OCI-LY7 (cell line): ENCODE results near the gene LIN7A. TPM values are rescaled to one million over a fixed set of nuclear protein-coding genes. Genes with fewer than 3 reads are reported as not detected.

Source experiments
- BruUV-seq: library from RNA; stranded (reverse); fragments of 400-500 nt; replicated peaks from 2 replicates; lab custom pipeline; 2021; lab: Mats Ljungman, UMichigan
- CTCF ChIA-PET: fragments of 300-600 bp; sonication (Branson Sonifier 250); formaldehyde crosslinking; loops from one replicate; lab custom pipeline; 2022; ENCODE audit warnings: antibody characterized with exemption; ENCODE audit not compliant: unreplicated experiment; lab: Charles Lee
- POLR2A ChIA-PET: fragments of 300-600 bp; sonication (Branson Sonifier 250); formaldehyde crosslinking; loops from one replicate; lab custom pipeline; 2022; ENCODE audit warnings: antibody characterized with exemption; lab: Charles Lee
- DNase-seq: peaks from one replicate; pipeline ENCODE4 v3.0.0-alpha.2; 2015; ENCODE audit warnings: low spot score
- H2AFZ ChIP-seq: fragments of 200-600 bp; sonication (generic), shearing (Covaris generic); 2 replicates; pipeline ENCODE4 v1.6.1; 2014; ENCODE audit warnings: mild to moderate bottlenecking, antibody characterized with exemption, low read length, moderate library complexity
- H3K27ac ChIP-seq: fragments of 200-600 bp; sonication (generic); 2 replicates; pipeline ENCODE4 v1.5.1; 2014; ENCODE audit warnings: mixed run types, low read depth, mild to moderate bottlenecking, moderate library complexity, low read length, inconsistent platforms; ENCODE audit not compliant: poor library complexity, severe bottlenecking
- H3K36me3 ChIP-seq: fragments of 200-600 bp; sonication (generic); 2 replicates; pipeline ENCODE4 v1.6.1; 2014; ENCODE audit warnings: mild to moderate bottlenecking, antibody characterized with exemption, low read length, moderate library complexity, mixed read lengths; ENCODE audit not compliant: insufficient read depth
- H3K4me1 ChIP-seq: fragments of 200-600 bp; sonication (generic); 2 replicates; pipeline ENCODE4 v1.5.1; 2014; ENCODE audit warnings: mild to moderate bottlenecking, low read length; ENCODE audit not compliant: insufficient read depth, poor library complexity, severe bottlenecking
- H3K4me2 ChIP-seq: fragments of 200-600 bp; sonication (generic); 2 replicates; pipeline ENCODE4 v1.6.1; 2014; ENCODE audit warnings: mild to moderate bottlenecking, low read length
- H3K4me3 ChIP-seq: fragments of 200-600 bp; sonication (generic); 2 replicates; pipeline ENCODE4 v1.5.1; 2014; ENCODE audit warnings: mild to moderate bottlenecking, low read depth, low read length; ENCODE audit not compliant: poor library complexity, severe bottlenecking
- H3K79me2 ChIP-seq: fragments of 200-600 bp; sonication (generic); 2 replicates; pipeline ENCODE4 v1.6.1; 2016; ENCODE audit warnings: low read depth, mild to moderate bottlenecking, low read length, moderate library complexity, mixed read lengths; ENCODE audit not compliant: insufficient read depth
- H3K9me2 ChIP-seq: fragments of 200-600 bp; sonication (generic); 2 replicates; pipeline ENCODE4 v1.6.1; 2016; ENCODE audit warnings: mild to moderate bottlenecking, low read length, mixed read lengths; ENCODE audit not compliant: insufficient read depth
- H3K9me3 ChIP-seq: fragments of 200-600 bp; sonication (generic); 2 replicates; pipeline ENCODE4 v1.6.1; 2014; ENCODE audit warnings: mild to moderate bottlenecking, mixed run types, low read length, mixed read lengths
- H4K20me1 ChIP-seq: fragments of 200-600 bp; sonication (generic); 2 replicates; pipeline ENCODE4 v1.6.1; 2014; ENCODE audit warnings: mild to moderate bottlenecking, antibody characterized with exemption, low read length, moderate library complexity, mixed read lengths; ENCODE audit not compliant: insufficient read depth
- EZH2phosphoT487 ChIP-seq: fragments of 200-600 bp; sonication (generic); IDR thresholded peaks from 2 replicates; pipeline ENCODE4 v1.6.1; 2018; ENCODE audit warnings: low read depth, borderline replicate concordance, mild to moderate bottlenecking, mixed run types, antibody characterized with exemption, low read length, moderate library complexity, mixed read lengths
- intact Hi-C: fragments of 100-400 bp; cut with micrococcal nuclease; formaldehyde crosslinking; loops from one replicate; pipeline ENCODE4 v1.10.0; 2022; ENCODE audit not compliant: unreplicated experiment
- total RNA-seq, 2 experiments: library from RNA; depleted of rRNA in 1 of 2; stranded (reverse); fragments of >200 nt in 1 of 2; shearing (Covaris generic) in 1 of 2; gene quantifications; 2 replicates each; pipeline ENCODE4 v1.2.3, GENCODE V29; 2014 to 2022
- TF ChIP-seq, protein P1 (sequence below): fragments of 200-600 bp; sonication (generic); conservative IDR thresholded peaks from 2 replicates; pipeline ENCODE4 v1.5.1; 2014; ENCODE audit warnings: mild to moderate bottlenecking, antibody characterized with exemption, low read length, moderate library complexity, mixed read lengths

Gene LIN7A
- total RNA-seq, 2 experiments from 2014 or later, result 0.61 TPM; not detected in 1

DNA sequence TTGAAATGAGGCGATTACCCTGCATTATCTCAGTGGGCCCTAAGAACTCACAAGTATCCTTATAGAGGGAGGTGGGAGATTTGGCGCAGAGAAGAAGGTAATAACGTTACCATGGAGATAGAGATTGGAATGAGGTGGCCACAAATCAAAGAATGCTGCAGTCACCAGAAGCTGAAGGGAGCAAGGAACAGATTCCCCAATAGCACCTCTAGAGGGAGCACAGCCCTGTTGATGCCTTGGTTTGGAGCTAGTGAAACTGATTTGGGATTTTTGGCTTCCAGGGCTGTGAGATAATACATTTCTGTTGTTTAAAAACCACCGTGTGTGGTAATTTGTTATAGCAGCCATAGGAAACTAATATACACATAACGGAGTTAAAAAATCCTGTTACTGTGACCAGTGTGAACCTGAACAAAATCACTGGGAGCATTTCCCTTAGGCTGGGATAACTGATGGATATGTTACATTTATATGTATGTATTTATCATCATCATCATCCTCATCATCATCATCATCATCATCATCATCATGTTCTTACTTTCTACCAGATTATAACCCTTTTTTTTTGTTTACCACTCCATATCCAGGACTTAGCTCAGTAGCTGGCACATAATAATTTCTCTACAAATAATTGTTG, 100.3 kb downstream of the LIN7A start:
- no TSS peak for BruUV-seq
- Histone ChIP-seq H3K9me3 (no peaks in the 10 kb centered on the region), H3K9me2 (0 out of 2 replicates have a peak, but pooled peaks cover 5% of the 10 kb centered on the region), H3K4me3 (no peak overlapping the region), H3K27ac (no peak overlapping the region), H3K4me2 (no peak overlapping the region), H3K4me1 (no peaks in the 10 kb centered on the region), H2AFZ (no peak overlapping the region), H3K79me2 (no peaks in the 10 kb centered on the region), H3K36me3 (no peaks in the 10 kb centered on the region), H4K20me1 (no peaks in the 10 kb centered on the region)
- no peak for TF ChIP-seq EZH2phosphoT487
- TF ChIP-seq, protein P1, sequence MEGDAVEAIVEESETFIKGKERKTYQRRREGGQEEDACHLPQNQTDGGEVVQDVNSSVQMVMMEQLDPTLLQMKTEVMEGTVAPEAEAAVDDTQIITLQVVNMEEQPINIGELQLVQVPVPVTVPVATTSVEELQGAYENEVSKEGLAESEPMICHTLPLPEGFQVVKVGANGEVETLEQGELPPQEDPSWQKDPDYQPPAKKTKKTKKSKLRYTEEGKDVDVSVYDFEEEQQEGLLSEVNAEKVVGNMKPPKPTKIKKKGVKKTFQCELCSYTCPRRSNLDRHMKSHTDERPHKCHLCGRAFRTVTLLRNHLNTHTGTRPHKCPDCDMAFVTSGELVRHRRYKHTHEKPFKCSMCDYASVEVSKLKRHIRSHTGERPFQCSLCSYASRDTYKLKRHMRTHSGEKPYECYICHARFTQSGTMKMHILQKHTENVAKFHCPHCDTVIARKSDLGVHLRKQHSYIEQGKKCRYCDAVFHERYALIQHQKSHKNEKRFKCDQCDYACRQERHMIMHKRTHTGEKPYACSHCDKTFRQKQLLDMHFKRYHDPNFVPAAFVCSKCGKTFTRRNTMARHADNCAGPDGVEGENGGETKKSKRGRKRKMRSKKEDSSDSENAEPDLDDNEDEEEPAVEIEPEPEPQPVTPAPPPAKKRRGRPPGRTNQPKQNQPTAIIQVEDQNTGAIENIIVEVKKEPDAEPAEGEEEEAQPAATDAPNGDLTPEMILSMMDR, result peak; percentile 76
- peak; percentile 12 for DNase-seq
- CTCF ChIA-PET, result no interaction called here
- POLR2A ChIA-PET, result no interaction called here
- intact Hi-C loops, result no loop called here

DNA sequence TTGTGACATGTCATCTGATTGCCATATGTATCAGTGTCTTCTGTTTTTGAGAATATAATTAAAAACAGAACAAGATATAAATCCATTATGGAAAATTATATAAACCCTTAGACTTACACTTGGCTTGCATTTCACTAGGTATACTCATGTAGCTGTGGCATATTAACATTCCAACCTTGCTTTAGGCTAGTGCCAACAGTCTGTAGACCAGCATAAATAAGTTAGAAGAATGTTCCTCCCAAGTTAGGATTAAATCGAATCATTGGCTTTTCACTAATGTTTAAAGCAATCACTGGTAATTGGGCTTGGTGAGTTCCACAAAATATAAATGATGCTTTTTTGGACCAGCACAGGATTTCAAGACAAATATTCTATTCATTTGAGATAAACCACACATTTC, 103.0 kb downstream of the LIN7A start:
- intact Hi-C loops, result no loop called here

More for the DNA sequence above, 103.0 kb downstream of the LIN7A start:
- Histone ChIP-seq H3K36me3 (no peaks in the 10 kb centered on the region), H3K27ac (no peak overlapping the region), H3K79me2 (no peaks in the 10 kb centered on the region), H3K4me1 (no peaks in the 10 kb centered on the region), H3K9me3 (no peaks in the 10 kb centered on the region), H3K9me2 (0 out of 2 replicates have a peak, but pooled peaks cover 5% of the 10 kb centered on the region), H4K20me1 (no peaks in the 10 kb centered on the region), H3K4me3 (no peak overlapping the region), H2AFZ (no peak overlapping the region), H3K4me2 (no peak overlapping the region)
- ChIA-PET POLR2A (no interaction called here), CTCF (no interaction called here)
- TF ChIP-seq, protein P1, result no peak
- TF ChIP-seq EZH2phosphoT487, result no peak
- DNase-seq, result no peak
- no TSS peak for BruUV-seq
